Cortex of kidney (tissue), 1 donor: ENCODE data around the gene TTC12.

Experiments
- DNase-seq: peaks from one replicate; lab custom pipeline; 2025; lab: John Stamatoyannopoulos, UW

Gene TTC12

DNA sequence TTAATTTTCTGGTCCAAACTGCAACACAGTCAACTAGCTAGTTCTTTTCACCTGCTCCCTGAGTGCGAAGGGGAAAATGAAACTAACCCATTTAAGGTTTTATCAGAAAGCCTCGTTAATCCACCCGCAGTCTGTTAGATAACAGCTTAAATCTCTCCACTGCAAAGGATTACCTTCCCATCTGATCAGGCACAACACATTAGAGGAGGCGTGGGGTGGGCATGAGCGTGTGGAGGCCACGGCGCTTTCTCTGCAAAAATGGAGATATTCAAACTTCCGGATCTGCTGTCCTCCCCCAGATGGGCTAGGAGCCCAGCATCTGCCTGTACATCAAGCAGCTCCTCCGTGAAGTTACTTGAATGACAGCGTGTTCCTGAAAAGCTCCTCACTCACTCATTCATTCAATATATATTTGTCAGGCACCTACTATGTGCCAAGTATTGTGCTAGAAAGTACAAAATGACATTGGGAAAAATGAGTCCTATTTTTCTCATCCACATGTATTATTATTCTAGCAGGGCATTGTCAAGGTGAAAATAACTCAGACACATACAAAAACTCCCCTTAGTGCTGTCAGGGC lies 59.7 kb downstream of the TTC12 start:
- DNase-seq = no peak

DNA sequence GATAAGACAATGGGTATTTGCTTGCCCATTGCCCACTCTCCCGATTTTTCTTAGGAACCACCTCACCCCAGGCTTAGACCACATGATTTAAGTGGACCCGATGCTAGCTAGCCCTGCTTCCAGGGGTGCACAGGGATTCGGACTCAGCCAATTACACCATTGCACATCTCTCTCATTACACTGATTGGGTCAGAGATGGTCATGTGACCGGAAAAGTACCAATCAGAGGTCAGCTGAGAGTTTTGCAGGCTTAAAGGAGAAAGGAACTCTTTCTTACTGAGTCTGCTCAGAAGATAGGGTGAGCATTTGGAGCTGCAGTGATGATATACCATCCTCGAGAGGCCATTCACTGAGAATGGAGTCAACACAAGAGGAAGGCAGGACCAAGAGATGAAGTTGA lies 61.0 kb downstream of the TTC12 start:
- no peak for DNase-seq

DNA sequence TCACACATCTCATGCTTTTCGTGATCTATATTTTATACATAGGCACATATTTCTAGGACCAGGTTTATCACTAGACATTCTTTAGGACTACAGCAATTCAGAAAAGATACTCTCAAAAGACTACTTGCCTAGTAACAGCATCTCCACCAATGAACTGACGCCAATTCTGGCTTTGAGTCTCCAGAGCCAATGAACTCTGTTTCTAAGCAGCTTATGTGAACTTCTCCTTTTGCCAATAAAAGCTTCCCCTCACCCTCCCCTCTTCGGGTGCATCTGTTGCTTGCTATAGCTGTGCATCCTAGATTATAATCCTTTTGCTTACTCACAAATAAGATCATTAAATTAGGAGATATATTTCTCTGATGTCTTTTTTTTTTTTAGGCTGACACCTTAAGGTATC lies 61.8 kb downstream of the TTC12 start:
- DNase-seq = no peak

DNA sequence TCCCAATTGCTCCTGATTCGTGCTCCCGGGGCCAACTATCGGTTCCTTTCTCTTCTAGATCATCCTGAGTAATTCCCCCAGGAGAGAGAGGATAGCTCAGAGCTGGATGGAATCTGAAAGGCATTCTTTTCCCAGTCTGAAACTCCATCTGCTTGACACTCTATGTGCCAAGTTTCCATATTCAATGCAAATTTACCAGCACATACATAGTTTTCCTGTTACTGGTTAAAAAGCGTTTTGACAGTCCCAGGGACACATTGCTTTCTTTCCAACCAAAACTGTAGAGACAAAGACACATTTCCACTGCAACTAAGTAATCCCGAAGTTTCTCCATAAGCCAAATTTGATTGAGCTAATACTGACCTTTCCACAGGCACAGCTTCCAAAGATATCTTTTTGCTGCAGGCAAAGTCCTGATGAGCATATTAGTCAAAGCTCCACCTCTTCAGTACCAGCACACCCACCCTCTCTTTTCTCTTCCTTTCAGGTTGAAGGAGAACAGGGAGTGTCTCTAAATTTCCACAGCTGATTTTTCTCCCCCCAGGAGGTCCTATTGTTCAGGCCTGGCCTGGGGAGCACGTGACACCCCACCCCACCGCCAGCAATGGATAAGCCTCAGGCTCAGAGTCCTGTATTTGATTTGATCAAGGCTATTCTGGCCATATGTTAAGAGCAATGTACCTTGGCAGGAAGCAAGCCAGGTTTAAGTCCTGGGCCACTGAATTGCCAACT lies 63.5 kb downstream of the TTC12 start:
- no peak for DNase-seq

DNA sequence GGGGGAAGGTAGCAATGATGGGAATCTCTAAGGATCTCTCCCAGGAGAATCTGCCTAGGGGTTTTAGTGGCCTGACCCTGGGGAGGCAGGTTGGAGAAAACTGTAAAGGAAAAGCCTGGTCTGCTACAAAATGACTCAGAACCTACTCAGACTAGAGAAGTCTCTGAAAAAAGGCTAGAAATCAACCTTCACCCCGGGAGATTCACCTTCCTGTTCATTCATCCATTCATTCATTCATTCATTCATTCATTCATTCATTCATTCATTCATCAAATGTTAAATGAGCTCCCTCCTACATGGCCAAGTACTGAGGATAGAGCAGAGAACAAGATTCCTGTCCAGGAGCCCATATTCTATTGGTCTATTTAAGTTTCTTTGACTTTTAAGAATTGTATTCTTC lies 64.3 kb downstream of the TTC12 start:
- no peak for DNase-seq

DNA sequence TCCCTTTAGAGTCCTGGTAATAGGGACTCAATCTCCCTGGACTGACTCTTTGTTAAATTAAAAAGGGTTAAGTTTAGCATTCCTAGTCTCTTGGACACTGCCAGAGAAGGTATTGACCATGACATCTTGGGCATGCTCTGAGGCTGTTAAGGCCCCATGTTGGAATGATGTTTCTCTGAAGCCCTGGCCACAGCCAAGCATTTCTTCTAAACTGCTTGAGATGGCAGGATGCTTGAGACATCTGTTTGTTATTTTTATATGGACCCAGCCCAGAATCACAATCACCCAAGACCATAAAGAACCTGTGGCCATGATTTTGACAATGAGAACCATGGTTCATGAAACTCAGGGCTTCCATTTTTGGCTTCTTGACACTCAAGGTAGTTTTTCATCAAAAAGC lies 67.7 kb downstream of the TTC12 start:
- no peak for DNase-seq

DNA sequence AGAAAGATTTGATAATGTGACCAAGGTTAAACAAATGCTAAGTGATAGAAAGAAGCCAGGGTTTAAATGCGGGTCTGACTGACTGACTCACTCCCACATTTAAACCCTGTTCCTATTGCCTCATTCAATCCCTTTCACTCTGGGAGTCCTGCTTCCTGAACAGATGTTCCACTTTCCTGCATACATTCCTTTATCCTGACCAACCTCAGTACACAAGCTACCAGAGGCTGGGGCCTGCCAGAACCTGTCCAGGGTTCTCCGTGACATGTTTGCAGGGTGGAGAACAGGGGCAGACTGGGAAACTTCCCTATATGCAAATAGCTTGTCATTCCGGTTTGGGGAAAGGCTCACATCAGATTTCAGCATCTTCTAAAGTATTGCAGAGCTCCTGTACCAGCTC lies 70.2 kb downstream of the TTC12 start:
- no peak for DNase-seq

DNA sequence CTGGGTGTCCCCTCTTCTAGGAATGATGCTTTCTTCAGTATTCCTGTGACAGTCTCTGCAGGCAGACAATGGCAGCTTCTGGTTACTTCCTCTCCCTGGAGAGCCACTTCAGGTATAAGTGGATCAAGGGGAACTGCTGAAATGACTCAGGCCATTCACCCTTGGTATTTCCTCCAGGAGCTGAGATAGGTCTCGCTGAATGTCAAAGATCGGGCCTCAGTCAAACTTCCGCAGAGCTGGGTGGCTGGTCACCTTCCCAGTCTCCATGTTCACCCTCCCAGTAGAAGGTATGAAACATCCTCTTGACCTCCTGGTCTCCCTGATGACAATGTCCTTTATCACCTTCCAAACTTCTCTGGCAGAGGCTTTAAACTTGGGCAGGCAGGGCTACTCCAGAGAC lies 71.4 kb downstream of the TTC12 start:
- DNase-seq = no peak

DNA sequence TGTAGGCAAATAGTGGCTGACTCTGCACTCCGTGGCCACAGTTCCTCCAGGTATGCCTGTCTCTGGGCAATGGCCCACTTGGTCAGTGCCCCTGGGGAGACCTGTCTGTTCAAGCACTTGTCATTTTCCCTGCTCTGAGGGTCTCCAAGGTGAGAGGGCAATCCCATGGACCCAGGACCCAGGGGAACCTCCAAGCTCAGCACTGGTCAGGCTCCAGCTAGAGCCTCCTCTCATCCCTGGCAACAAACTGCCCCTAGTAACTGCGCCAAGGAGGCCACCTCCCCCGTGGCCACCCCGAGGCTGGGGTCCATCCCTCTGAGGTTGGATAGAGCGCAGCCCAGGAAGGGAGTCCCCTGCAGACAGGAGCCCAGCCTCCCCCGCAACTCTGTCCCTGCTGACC lies 72.5 kb downstream of the TTC12 start:
- no peak for DNase-seq

DNA sequence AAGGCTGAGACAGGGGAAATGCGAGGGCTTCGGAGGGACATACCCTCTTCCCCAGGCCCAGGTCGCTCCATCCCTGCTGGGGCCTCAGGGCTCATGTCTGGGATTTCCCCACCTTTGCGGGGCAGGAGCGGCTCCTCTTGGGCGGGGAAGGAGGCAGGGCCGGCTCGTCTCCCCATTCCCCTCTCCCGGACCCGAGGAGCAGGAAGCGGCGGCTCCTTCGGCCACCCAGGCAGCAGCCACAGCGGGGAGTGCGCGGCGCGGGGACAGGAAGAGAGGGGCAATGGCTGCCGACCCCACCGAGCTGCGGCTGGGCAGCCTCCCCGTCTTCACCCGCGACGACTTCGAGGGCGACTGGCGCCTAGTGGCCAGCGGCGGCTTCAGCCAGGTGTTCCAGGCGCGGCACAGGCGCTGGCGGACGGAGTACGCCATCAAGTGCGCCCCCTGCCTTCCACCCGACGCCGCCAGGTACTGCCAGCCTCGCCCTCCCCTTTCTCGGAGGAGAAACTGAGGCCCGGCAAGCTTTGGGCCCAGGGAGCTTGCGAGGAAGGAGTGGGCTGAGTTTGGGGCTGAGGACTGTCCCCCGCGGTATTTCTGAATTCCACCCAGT lies 73.3 kb downstream of the TTC12 start, which contains the start of gene ANKK1:
TSS of gene ANKK1 (plus strand) at position 175 of the 607 bp plus-strand sequence. CDS start at position 281, 106 bp downstream.
- DNase-seq = no peak

DNA sequence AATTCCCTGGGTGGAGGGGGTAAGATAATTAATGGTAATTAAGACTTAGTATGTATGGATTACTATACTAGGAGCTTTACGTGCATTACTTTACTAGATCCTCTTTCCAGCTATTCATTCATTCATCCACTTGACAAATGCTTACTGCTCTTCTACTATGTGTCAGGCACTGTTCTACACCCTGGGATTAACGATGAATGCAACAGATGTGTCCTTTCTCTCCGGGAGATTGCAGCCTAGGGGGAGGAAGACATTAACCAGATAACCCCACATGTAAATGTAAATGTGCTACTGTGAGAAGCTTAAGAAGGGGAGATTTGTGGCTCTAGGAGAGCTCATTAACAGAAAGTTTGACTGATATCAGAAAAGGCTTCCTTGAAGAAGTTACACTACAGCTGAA lies 74.9 kb downstream of the TTC12 start:
- no peak for DNase-seq

DNA sequence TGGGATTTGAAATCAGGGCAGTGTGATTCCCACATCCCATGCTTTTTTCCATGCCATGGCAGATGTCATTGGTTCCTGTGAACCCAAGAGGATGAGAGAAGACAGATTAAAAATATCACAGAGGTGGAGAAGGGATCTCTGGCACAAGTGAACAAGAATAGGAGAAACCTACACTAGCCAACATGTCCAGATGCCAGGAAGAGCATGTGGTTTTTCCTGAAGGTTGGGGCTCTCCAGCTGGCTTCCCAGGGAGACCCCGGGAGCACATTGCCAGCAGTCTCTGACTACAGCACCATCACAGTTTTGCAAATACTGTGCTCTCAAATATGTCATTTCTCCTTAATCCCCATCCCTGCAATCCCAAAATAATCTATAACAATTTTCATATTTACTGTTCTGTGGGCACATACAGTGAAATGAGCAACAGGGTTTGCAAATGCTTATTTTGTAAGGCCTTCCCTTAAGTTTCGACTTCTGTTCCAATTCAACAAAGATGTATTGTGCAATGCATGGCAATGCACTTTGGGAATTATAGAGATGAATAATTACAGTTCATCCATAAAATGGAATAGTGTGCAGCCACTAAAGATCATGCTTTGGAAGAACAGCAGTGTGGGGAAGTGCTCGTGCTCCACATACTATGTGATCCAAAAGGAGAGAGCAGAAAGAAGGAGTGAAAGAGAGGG lies 78.0 kb downstream of the TTC12 start:
- no peak for DNase-seq

DNA sequence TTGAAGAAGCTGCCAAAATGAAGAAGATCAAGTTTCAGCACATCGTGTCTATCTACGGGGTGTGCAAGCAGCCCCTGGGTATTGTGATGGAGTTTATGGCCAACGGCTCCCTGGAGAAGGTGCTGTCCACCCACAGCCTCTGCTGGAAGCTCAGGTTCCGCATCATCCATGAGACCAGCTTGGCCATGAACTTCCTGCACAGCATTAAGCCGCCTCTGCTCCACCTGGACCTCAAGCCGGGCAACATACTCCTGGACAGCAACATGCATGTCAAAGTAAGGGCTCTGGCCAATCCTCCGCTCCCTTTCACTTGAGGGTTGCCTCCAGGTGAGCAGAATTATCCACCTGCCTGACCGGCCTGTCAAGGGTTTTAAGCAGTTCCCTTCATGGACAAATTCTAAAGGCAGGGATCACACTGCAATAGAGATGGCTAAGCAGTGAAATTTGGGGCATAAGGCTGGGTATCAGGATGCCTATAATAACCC lies 79.2 kb downstream of the TTC12 start:
- DNase-seq = no peak

DNA sequence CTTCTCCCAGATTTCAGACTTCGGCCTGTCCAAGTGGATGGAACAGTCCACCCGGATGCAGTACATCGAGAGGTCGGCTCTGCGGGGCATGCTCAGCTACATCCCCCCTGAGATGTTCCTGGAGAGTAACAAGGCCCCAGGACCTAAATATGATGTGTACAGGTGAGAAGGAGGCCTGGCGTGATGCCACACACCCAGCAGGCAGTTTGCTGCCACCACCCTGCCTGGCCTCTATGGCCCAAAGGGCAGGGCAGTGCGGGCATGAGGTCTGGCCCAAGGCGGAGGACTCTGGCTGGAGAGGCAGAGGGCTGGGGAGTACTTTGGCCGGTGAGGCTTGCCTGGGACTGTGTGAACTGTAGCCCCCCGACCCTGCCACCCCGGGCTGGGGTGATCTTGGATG lies 80.5 kb downstream of the TTC12 start:
- DNase-seq = no peak

DNA sequence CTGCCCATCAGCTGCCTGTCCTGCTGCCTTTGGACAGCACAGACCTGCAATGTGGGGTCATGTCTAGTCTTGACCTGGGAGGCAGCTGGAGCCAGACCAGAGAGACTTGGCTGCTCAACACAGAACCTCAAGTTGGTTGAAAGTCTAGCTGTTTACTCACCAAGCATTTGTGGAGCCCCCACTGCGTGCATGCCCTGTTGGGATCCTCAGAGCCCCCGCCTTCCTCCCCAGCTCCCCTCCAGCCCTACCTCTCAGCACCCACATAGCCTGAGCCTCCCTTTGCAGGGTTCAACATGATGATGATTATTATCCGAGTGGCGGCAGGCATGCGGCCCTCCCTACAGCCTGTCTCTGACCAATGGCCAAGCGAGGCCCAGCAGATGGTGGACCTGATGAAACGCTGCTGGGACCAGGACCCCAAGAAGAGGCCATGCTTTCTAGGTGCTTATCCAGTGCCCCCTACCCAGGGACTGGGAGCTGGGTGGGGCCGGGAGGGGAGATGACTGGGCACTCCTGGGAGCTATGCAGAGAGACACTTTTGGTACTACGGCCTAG lies 81.5 kb downstream of the TTC12 start:
- DNase-seq = no peak

DNA sequence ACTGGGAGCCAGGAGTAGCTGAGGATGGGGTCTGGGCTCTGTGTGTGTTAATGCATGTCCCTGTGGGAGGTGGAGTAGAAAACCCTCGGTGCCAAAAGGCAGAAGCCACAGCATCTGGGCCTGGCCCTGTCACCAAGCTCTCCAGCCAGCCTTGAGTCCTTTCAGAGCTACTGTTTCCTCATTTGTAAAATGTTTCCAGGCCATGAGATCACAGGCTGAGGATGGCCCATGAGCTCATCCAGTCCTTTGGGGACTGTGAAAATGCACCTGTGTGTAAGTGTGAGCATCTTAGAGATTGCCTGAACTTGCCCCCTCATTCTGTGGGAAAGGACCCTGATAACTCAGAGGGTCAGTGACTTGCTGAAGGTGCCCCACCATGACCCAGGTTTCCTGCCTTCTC lies 82.3 kb downstream of the TTC12 start:
- DNase-seq = no peak

DNA sequence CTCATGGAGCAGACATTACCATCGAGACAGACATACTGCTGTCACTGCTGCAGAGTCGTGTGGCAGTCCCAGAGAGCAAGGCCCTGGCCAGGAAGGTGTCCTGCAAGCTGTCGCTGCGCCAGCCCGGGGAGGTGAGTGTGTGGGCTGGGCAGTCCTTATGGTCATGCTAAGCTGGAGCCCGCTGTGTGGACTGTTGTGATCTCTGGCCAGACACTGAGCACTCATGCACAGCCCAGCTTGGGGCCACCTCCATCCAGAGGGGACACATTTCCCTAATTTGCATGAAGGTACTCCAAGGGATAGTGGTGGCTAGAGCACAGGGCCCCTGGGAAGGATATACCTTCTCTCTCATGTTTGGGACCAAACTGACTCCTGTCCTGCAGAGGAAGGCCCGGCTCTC lies 82.8 kb downstream of the TTC12 start:
- DNase-seq = no peak

DNA sequence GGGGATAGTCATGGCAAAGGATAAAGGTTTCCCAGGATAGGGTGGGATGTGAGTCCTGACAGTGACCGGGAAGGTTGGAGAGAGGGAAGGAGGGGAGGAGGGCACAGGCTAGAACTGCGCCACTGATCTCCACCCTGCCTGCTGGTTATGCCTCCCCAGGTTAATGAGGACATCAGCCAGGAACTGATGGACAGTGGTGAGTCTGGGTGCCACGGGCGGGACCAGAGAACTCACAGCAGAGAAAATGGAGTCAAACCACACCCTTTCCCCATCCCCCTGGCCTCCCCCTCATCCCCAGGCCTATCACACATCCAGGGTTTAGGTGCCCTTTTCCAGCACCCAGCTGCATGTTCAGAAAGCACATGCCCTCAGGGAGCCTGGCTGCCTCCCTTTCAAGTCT lies 83.4 kb downstream of the TTC12 start:
- DNase-seq = no peak

DNA sequence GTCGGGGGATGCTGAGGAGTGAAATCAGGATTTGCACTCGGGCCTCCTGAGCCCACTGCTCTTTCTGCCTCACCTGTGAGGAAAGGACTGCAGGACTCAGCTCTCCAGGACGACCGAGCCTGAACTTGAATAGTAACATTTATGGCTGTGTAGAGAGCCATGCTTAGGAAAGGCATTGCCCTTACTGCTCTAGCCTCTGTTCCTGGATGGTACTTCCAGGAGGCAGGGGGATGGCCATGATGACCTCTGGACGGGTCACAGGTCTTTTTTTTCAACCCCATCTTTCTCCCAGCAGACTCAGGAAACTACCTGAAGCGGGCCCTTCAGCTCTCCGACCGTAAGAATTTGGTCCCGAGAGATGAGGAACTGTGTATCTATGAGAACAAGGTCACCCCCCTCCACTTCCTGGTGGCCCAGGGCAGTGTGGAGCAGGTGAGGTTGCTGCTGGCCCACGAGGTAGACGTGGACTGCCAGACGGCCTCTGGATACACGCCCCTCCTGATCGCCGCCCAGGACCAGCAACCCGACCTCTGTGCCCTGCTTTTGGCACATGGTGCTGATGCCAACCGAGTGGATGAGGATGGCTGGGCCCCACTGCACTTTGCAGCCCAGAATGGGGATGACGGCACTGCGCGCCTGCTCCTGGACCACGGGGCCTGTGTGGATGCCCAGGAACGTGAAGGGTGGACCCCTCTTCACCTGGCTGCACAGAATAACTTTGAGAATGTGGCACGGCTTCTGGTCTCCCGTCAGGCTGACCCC lies 84.5 kb downstream of the TTC12 start:
- DNase-seq = no peak

DNA sequence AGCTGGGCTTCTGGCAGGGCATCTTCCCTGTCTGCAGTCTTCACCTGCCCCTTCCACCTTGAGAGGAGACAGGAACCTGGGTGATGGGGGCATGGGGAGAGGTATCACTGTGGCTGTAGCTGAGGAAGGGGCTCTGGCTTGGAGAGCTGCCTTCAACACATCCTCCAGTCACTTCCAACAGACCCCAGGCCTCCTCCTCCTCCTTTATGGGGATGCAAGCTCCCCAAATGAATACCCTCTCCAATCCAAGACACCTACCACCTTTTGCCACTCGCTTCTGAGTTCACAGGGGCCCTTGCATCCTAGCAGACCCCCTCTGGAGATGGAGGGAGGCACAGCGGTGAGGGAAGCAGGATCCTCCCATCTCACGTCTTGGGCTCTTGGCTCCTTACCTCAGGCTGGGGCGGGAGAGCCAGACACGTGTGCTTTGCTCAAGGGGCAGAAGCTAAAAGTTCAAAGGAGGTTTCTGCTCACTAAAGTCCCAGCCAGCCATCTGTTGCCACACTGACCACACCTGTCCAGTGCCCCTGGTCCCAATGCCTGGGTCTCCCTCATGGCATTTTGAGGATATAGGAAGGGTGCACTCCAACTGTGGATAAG lies 86.3 kb downstream of the TTC12 start:
- no peak for DNase-seq

DNA sequence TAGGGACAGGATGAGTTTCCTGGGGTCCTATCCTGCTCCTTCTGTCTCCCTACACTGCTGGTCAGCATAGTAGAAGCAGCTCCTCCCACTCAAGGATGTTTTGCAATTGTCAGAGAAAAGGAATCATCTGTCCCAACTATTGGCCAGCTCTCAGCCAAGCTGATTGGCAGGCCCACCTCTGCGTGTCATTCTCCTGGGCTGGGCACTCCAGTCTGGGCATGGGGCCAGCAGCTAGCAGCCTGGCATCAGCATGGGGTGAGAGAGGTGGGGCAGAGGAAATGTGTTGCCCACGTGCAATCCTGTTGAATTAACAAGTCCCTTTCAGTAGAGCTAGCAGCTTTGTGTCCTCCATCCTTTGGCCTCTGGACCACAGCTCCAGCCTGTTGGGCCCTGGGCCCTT lies 87.3 kb downstream of the TTC12 start:
- DNase-seq = no peak
